Stimulated activated CD8-positive, alpha-beta memory T cell treated with anti-CD3 and anti-CD28 coated beads, Interleukin-15, amount 100 ng/mL, for 1 hour (primary cell): ENCODE data around the gene ZNF735.
A peak's percentile ranks its signal among the peaks of the same experiment; 100 is the strongest.
"Not testable (repeated sequence)": the region's sequence is repeated elsewhere in the genome, so short reads cannot be mapped to it uniquely, and the experiment has no call there.

Experiments
- DNase-seq: peaks from one replicate; pipeline ENCODE4 v3.0.0-alpha.2; 2020; ENCODE audit warnings: low read depth

The ZNF735 gene

GRCh38 chr7:64206903-64207302, at the start of gene ZNF735:
Gene ZNF735 (plus strand): TSS chr7:64207203. CDS start chr7:64207203, 0 bp downstream.
- DNase-seq = no peak

DNA sequence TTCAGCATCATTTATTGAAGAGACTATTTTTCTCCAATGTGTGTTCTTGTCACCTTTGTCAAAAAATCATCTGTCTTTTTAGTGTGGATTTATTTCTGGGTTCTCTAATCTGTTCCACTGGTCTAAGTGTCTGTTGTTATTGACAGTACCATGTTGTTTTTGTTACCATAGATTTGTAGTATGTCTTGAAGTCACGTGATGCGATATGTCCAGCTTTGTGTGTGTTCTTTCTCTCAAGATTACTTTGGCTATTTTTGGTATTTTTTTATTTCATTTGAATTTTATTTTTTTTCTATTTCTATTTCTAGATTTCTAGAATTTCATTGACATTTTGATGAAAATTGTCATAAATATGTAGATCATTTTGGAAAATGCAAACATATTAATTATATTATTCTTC, 36.0 kb upstream of the ZNF735 start:
- not testable (repeated sequence) for DNase-seq

DNA sequence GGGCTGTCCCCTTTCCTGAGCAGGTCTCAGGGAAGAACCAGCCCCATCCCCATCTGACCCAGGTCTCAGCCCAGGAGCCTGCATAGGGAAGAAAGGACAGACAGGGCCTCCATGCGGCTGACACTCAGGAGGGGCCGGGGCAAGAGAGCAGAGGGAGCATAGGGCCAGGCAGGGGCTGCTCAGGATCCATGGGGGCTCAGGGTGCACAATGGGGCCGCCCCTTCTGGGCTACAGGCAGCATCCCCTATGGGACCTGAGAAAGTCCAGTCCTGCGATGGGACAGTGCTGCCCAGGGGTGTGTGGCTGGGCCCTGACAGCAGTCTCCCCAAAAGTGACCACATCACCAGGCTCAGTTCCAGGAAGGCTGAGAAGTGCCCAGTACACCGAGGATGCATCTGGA, 32.7 kb upstream of the ZNF735 start:
- DNase-seq = no peak

GRCh38 chr7:64174941-64175340, 32.1 kb upstream of the ZNF735 start:
- no peak for DNase-seq

GRCh38 chr7:64180989-64181388, 26.0 kb upstream of the ZNF735 start:
- DNase-seq = no peak

DNA sequence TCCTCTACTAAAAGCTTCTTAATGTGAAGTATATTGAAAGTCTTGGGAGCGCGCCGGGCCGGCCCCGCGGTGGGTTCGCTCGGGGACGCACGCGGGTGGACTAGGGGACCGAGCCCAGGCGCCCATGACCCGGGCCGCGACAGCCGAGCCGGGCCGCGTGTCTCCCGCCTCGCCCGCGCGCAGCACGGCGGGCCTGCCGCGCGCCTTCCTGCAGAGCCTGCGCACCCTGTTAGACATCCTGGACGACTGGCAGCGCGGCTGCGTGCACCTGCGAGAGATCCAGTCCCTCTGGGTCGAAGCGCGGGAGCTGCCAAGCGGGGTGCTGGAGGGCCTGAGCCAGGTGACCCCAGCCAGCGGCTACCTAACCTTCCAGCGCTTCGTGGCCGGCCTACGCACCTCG, 25.4 kb upstream of the ZNF735 start:
- DNase-seq = no peak

DNA sequence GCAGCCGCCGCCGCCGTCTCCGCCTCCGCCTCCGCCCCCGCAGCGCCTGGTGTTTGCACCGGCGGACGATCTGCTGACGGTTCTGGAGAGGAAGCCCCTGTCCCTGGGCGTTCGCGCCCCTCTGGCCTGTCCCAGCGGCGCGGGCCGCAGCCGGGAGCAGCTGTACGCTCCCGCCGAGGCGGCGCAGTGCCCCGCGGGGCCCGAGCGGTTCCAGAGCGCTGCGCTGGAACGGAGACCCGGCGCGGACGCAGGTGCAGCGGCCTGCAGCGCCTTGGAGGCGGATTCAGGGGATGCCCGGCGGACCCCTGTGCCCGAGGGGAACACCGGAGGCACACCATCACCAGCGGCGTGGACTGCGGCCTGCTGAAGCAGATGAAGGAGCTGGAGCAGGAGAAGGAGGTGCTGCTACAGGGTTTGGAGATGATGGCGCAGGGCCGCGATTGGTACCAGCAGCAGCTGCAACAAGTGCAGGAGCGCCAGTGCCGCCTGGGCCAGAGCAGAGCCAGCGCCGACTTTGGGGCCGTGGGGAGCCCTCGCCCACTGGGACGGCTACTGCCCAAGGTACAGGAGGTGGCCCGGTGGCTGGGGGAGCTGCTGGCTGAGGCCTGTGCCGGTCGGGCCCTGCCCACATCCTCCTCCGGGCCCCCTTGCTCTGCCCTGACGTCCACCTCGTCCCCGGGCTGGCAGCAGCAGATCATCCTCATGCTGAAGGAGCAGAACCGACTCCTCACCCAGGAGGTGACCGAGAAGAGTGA, 24.8 kb upstream of the ZNF735 start:
- DNase-seq = no peak

DNA sequence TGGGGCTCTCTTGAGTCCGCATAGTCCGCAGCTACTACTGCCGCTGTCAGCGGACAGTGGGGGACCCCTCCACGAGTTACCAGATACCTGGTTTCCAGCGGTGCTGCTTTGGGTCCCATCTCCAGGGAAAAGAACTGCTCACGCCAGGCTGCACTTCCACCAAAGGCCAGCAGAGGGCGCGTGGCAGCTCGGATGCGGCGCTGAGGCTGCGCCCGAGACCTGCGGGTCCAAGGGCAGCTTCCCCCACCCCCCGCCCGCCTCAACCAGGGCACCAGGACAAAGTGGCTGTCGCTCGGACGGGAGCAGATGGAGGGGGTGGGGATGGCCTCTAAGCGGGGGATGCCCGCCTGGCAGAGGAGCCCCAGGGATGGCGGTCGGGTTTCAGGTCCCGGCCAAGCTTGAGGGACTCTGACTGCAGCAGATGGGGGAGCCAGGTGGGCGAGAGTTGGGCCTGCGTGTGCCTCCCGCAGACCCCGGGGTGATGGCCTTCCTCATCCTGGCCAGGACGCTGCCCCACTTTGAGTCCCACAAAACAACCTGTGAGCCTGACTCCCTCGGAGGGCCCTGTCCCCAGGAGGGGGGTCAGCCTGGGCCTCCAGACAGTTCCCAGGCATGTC, 23.8 kb upstream of the ZNF735 start:
- DNase-seq = peak; percentile 10

DNA sequence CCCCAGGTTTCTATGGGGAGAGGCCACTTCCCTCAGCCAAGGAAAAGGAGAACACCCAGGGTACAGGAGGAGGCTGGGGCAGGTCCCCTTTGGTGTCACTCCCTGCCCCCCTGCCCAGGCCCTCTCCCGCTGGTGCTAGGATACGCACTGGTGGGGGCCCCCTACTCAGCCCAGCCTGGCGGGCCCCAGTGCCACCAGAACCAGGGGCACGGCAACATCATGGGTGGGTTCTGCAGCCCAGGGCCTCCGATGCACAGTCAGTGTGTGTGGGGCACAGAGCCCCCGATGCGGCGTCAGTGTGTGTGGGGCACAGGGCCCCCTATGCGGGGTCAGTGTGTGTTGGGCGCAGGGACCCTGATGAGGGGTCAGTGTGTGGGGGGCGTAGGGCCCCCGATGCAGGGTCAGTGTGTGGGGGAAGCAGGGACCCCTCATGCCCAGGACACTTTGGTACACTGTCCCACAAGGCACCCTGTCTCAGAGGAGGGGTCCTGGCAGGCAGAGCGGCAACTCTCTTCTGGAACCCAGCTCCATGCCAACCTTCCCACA, 23.1 kb upstream of the ZNF735 start:
- no peak for DNase-seq

- DNase-seq = no peak
These were observed 22.6 kb upstream of the ZNF735 start for GRCh38 chr7:64184376-64184775.

GRCh38 chr7:64187408-64187807, 19.6 kb upstream of the ZNF735 start:
- no peak for DNase-seq

DNA sequence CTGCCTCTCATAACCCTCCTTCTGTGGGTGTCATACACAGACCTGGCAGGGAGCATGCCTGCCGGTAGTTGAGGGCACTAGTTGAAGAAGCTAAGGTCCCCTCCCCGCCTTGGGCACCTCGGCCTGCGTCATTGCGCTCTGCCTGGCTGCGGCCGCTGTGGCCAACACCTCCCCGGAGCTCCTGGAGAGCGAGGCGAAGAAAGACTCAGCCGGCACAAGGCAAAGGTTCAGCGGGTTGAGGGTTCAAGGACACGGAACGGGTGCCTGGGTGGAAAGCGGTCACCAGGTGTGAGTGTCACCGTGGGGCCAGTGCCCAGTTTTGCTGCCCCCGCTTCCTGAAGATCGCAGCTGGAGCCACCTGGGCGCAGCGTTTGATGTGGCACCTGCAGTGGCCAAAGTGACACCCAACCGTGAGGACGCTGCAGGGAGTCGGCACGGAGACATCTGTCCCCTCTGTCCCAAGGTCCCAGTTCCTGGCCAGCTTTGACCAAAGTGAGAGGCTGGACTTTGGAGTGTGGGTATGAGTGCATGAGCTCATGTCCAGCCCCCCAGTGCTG, 14.8 kb upstream of the ZNF735 start:
- no peak for DNase-seq

DNA sequence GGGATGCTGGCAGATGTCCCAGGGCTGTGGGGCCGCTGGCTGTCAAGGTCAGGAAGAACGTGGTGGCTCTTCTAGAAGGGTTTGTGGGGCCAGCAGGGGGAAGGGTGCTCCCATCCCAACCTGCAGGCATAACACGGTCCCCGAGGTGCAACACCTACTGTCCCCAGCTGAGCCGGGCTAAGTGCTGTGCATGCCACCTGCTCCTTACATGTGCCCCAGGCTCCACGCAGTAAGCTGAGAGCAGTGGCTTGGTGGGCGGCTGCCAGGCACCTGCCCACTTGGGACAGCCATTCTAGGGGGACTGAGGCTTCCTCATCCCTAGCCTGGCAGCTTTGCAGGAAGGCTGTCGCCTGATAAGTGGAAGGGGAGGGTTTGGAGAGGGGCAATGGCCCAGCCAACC, 14.2 kb upstream of the ZNF735 start:
- DNase-seq = no peak

GRCh38 chr7:64219710-64220298, 12.8 kb downstream of the ZNF735 start:
- not testable (repeated sequence) for DNase-seq

DNA sequence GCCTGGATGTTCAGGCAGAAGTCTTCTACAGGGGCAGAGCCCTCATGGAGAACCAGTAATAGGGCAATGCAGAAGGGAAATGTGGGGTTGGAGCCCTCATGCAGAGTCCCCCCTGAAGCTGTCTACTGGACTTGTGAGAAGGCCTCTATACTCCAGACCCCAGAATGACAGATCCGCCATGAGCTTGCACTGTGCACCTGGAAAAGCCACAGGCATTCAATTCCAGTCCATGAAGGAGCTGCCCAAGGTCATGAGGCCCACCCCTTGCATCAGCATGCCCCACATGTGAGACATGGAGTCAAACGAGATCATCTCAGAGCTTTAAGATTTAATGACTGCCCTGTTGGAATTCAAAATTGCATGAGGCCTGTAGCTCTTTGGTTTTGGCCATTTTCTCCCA, 16.4 kb downstream of the ZNF735 start:
- DNase-seq = no peak

- DNase-seq = not testable (repeated sequence)
These were observed 21.2 kb downstream of the ZNF735 start, which contains the start of gene ZNF679 for GRCh38 chr7:64228174-64228573. Gene ZNF679 (plus strand): TSS chr7:64228474. CDS start chr7:64249118, 20,644 bp downstream.

DNA sequence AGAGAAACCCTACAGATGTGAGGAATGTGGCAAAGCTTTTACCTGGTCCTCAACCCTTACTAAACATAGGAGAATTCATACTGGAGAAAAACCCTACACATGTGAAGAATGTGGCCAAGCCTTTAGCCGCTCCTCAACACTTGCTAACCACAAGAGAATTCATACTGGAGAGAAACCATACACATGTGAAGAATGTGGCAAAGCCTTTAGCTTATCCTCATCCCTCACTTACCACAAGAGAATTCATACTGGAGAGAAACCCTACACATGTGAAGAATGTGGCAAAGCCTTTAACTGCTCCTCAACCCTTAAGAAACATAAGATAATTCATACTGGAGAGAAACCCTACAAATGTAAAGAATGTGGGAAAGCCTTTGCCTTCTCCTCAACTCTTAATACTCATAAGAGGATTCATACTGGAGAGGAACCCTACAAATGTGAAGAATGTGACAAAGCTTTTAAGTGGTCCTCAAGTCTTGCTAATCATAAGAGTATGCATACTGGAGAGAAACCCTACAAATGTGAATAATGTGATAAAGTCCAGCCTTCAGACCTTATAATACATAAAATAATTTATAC, 59.4 kb downstream of the ZNF735 start:
- no peak for DNase-seq
